HG03039 (cell line): ENCODE measurements around the gene KIF17.
A peak's percentile ranks its signal among the peaks of the same experiment; 100 is the strongest.

Experiments used
- ATAC-seq: cut with Tn5 transposase; IDR thresholded peaks from one replicate; pipeline ENCODE4 v1.9.1; 2021; ENCODE audit warnings: mild to moderate bottlenecking, moderate library complexity; ENCODE audit not compliant: unreplicated experiment

KIF17 gene

GRCh38 chr1:20663365-20663764 is 54.4 kb downstream of the KIF17 start:
- ATAC-seq = no peak

GRCh38 chr1:20662110-20662475 is 55.7 kb downstream of the KIF17 start:
- no peak for ATAC-seq

- ATAC-seq = peak; percentile 94
Measured at GRCh38 chr1:20661207-20662109, 56.3 kb downstream of the KIF17 start, which contains the start of gene DDOST. DDOST (minus strand) TSS chr1:20661369; CDS start chr1:20661350, 19 bp downstream.

DNA sequence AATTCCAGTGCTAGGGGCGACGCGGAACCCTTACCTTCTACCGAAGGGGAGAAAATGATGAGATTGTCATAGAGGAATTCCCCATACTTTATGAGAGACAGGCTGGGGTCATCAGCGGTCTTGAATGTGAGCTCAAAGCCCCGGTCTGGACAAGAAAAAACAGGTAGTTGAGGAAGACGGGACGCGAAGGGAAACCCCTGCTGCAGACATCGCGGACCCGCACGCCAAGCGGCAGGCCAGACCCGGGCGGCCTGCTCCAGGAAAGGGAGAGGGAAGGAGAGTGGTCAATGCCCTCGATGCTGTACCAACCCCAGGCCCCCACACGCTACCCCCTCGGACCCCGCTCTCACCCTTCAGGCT is 57.0 kb downstream of the KIF17 start:
- no peak for ATAC-seq

DNA sequence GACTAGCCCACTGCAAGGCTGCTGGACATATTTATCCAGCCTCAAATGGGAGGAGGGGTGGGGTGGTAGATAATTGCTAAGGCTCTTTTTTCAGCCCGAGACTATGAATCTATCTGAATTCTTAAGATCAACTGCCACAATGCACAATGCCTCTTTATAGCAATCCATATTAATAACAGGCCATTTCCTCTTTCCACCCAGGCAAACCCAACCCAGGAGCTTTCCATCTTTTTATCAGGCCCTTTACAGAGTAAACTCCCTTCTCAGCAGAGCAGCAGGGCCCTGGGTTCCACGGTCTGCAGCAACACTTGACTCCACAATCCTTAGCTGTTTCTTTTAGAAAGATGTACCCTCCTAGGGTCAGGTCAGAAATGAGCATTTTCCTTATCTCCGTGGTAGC is 57.4 kb downstream of the KIF17 start:
- no peak for ATAC-seq

- ATAC-seq = no peak
Measured at GRCh38 chr1:20658166-20658915, 59.5 kb downstream of the KIF17 start.

GRCh38 chr1:20657024-20657423 is 60.8 kb downstream of the KIF17 start:
- no peak for ATAC-seq

DNA sequence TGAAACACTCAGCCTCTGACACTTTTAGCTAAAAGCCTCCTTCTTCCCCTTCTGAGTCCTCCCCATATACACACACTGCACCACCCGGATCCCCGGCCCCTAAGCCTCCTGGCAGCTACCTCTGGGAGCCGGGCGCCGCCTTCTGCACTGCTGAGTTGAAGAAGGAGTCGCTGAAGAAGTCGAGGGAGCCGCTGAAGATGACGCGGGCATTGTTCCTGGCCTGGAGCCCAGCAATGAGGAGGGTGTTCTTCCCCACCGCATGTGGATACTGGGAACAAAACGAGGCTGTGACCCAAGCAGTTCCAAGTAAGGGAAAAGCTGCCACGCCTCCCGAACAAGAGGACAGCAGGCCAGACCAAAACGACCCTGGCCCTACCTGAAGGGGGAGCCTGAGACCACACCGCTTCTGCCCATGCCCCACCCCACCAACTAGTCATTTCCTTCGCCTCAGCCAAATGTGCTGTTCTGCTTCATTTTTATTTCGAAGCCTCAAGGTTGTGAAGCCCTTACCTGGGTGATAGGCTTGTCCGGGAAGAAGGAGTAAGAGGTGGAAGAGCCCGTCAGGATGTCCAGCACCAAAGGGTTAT is 63.6 kb downstream of the KIF17 start:
- ATAC-seq = no peak

DNA sequence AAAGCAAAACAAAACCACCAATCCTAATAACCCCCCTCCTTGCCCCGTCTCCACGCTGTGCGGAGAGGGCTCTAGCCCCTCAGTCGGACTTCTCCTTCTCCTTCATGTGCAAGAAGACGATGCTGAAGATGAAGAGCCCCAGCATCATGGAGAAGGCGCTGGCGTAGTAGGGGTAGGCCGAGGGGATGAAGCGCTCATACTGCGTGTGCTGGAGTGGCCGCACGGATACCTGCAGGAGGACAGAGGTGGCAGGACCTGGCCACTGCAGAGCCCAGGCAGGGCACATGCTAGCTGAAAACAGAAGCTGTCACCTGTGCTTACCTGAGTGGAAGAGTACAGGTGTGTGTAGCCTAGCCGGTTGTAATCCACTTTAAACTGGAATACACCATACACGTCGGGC is 65.5 kb downstream of the KIF17 start:
- no peak for ATAC-seq

- ATAC-seq = no peak
Measured at GRCh38 chr1:20648946-20649345, 68.9 kb downstream of the KIF17 start.

GRCh38 chr1:20648438-20648837 is 69.4 kb downstream of the KIF17 start:
- ATAC-seq = no peak

DNA sequence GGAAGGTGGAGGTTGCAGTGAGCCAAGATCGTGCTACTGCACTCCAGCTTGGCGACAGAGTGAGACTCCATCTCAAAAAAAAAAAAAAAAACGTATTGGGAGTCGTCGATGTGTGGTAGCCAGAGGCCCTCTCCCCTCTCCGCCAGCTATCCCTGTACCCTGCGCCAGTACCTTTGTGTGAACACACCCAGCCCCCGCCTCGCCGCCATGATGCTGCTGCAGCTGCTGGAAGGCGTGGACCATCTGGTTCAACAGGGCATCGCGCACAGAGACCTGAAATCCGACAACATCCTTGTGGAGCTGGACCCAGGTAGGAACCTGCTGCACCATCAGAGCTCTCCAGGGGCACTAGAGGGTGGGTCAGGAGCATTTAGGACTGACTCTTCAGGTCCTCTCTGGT is 72.4 kb downstream of the KIF17 start:
- no peak for ATAC-seq

DNA sequence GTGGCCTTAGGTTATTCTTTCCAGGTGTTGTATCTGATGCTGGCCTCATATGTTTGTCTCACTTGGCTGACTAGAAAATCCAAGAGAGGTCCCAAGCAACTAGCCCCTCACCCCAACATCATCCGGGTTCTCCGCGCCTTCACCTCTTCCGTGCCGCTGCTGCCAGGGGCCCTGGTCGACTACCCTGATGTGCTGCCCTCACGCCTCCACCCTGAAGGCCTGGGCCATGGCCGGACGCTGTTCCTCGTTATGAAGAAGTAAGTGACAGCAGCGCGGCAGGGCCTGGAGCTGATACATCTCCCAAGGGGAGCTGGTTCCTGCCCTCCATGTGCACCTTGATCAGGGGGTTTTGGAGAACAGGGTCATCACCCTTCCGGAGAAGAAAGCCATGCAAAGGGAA is 73.4 kb downstream of the KIF17 start:
- no peak for ATAC-seq

DNA sequence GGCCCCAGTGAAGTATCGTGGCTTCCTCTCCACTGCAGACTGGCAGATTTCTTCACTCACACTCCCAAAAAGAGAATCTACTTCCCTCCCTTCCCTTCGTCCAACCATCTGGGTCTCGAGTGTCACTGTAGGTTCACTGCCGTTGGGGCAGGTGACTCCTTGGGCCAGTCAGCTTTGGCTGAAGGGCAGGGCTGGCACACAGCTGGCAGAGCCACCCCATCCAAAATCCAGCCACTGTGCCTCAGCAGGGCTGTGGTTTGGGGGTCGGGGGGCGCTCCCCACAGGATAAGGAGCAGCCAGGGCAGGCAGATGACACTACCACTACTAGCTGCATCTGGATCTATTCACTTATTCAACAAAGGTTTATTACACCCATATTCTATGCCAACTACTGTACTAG is 74.7 kb downstream of the KIF17 start:
- no peak for ATAC-seq

DNA sequence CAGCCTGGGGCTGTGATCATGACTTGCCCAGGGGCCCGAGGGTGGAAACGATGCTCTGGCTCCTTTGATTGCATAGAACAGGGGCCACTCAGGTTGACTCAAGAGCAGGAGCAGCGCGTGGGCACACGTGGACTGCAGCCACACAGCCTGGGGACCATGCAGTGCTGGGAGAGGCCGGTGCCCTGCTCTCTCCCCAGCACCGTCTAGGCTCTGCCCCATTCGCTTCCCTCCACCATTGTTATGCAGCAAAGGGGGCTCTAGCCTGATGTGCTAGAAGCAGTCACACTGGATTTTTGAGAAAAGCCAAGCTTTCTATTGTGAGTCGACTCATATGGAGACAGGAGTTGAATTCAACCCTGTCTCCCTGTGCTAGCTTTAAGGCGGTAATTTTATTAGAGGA is 75.8 kb downstream of the KIF17 start:
- ATAC-seq = no peak

DNA sequence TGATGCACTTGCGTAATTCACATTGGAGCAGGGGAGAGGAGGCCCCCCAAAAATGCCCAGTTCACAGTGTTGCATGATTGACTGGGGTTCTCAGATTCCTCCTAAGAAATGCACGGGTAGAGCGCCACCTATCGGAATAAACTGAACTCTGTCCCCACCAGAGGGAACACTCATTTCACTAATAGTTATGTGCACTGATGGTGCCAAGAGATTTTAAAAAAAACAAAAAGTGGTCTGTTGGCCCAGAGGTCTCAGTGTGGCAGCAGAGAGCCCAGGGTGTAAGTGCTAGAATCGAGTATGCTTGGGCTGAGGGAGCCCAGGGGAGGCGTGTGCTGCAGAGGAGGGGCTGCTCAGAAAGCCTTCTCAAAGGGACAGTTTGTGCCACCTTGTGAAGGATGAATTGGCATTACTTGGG is 77.6 kb downstream of the KIF17 start:
- no peak for ATAC-seq

DNA sequence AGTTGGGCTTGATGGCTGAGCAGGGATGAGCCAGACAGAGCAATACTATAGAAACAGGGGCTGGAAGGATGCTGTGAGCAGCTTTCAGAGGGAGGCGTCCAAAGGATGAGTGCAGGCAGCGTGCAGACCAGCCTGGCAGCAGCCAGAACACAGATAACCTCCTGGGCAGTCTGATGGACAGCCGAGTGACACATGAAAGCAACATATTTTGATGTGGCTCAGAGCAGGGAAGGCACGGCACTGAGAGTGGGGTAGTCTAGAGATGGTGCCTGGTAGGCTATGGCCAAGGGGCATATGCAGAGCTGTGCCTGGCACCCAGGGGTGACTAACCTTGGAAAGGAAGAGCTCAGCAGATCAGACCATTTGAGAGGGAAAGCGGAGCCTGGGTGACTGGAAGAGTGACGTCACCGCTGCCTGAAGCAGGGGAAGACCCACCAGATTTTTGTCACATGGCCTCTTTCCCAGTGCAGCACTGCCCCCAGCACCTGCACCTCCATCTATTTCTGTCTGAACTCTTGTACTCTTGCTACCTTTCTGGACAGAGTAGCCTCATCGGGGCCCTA is 80.9 kb downstream of the KIF17 start:
- no peak for ATAC-seq

- no peak for ATAC-seq
Measured at GRCh38 chr1:20634594-20635084, 83.2 kb downstream of the KIF17 start.

DNA sequence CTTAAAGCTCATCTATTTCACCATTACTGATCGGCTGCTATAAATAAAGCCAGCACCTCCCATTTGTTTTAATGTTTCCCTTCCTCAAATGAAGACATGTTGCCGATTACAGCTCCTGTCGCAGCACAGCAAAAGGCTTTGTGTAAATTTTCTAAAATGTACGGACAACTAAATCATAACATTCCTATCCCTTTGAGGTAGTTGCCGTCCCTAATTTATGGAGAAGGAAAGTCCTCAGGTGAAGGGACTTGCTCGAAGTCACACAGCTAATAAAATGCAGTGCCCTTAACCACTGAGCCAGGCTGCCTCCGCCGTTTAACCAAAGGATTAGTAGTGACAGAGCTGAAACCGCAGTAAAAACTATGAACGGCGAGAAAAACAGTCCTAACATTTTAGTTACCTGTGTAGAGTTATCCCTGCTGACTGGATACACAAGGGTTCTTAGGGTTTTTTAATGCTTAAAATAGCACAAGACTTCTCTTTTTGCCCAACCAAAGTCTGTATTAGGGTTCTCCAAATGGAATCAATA is 83.7 kb downstream of the KIF17 start:
- ATAC-seq = no peak

GRCh38 chr1:20633190-20634064 is 84.4 kb downstream of the KIF17 start, which contains the start of gene PINK1:
PINK1 (plus strand) TSS chr1:20633458; CDS start chr1:20633549, 91 bp downstream.
- no peak for ATAC-seq
